ENCODE results near the gene RNASE8. TPM values are rescaled to one million over a fixed set of nuclear protein-coding genes. Genes with fewer than 3 reads are reported as not detected.

The RNASE8 gene
- total RNA-seq, 2 donors from 2014 or later = not detected

DNA sequence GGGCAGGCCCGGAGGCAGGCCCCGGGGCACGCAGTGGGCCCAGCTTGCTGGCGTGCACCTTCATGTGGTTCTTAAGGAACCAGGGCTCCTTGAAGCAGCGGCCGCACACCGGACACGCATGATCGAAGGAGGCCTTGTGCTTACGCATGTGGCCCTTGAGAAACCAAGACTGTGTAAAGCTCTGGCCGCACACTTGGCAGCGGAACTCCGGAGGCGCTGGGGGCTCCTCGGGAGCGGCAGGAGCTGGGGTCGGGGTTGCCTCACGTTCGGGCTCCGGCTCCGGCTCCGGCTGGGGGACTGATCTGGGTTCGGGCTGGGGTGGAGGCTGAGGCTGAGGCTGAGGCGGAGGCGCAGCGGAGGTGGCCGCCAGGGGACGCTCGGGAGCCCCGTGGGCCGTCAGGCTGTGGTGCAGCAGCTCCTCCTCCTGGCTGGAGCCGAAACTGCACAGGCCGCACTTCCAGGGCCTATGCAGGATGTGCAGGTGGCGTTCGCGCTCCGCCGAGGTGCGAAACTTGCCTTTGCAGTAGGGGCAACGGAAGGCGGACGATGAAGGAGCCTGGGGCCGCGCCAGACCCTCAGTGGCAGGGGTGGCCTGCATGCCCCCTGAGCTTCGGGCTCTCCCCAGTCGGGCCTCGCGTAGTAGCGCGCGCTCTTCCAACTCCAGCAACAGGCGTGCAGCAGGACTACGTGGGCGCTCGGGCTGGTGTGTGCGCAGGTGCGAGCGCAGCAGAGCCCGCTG lies 34.8 kb downstream of the RNASE8 start:
- TF ChIP-seq, protein P1, sequence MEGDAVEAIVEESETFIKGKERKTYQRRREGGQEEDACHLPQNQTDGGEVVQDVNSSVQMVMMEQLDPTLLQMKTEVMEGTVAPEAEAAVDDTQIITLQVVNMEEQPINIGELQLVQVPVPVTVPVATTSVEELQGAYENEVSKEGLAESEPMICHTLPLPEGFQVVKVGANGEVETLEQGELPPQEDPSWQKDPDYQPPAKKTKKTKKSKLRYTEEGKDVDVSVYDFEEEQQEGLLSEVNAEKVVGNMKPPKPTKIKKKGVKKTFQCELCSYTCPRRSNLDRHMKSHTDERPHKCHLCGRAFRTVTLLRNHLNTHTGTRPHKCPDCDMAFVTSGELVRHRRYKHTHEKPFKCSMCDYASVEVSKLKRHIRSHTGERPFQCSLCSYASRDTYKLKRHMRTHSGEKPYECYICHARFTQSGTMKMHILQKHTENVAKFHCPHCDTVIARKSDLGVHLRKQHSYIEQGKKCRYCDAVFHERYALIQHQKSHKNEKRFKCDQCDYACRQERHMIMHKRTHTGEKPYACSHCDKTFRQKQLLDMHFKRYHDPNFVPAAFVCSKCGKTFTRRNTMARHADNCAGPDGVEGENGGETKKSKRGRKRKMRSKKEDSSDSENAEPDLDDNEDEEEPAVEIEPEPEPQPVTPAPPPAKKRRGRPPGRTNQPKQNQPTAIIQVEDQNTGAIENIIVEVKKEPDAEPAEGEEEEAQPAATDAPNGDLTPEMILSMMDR (IDR thresholded peaks at IDR 0.05) = peak; percentile 100
- Histone ChIP-seq H3K27ac (no peak overlapping the region), H3K4me3 (no peak overlapping the region), H3K9me3 (no peaks in the 10 kb centered on the region), H3K36me3 (peaks cover 20% of the 10 kb centered on the region), H3K4me1 (ENCODE audit: control insufficient read depth in 1 of 2, low read depth in 2 of 2) (peaks cover 0 to 9% of the 10 kb centered on the region in 2 donors), H3K27me3 (replicated peaks; ENCODE audit: insufficient read depth) (no peaks in the 10 kb centered on the region)
- DNase-seq (ENCODE audit: low spot score) (no peak), ATAC-seq (ENCODE audit: insufficient number of reproducible peaks, low FRiP score, low read depth) (peak; percentile 18)

DNA sequence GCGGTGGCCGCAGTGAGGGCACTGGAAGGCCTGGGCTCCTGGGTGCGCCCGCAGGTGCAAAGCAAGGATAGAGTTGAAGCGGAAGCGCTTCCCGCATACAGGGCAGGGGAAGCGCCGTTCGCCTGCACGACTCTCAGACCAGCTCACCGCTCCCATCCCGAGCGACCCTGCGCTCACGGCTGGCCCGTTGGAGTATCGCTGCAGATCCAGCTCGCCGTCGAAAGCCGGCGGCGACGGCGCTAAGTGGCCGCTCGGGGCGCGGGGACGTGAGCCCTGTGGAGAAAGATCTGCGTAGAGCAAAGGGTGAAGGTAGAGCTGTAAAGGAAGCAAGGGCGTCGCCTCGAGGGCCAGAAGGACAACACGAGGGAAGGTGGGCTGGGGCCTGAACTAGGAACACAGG lies 35.4 kb downstream of the RNASE8 start:
- Histone ChIP-seq H3K4me1 (ENCODE audit: control insufficient read depth in 1 of 2, low read depth in 2 of 2) (peaks cover 0 to 12% of the 10 kb centered on the region in 2 donors), H3K36me3 (peaks cover 20% of the 10 kb centered on the region), H3K27me3 (replicated peaks; ENCODE audit: insufficient read depth) (no peaks in the 10 kb centered on the region), H3K9me3 (no peaks in the 10 kb centered on the region), H3K4me3 (no peak overlapping the region), H3K27ac (no peak overlapping the region)
- TF ChIP-seq, protein P1 (IDR thresholded peaks at IDR 0.05) = no peak
- ATAC-seq (ENCODE audit: insufficient number of reproducible peaks, low FRiP score, low read depth) (no peak), DNase-seq (ENCODE audit: low spot score) (no peak)

DNA sequence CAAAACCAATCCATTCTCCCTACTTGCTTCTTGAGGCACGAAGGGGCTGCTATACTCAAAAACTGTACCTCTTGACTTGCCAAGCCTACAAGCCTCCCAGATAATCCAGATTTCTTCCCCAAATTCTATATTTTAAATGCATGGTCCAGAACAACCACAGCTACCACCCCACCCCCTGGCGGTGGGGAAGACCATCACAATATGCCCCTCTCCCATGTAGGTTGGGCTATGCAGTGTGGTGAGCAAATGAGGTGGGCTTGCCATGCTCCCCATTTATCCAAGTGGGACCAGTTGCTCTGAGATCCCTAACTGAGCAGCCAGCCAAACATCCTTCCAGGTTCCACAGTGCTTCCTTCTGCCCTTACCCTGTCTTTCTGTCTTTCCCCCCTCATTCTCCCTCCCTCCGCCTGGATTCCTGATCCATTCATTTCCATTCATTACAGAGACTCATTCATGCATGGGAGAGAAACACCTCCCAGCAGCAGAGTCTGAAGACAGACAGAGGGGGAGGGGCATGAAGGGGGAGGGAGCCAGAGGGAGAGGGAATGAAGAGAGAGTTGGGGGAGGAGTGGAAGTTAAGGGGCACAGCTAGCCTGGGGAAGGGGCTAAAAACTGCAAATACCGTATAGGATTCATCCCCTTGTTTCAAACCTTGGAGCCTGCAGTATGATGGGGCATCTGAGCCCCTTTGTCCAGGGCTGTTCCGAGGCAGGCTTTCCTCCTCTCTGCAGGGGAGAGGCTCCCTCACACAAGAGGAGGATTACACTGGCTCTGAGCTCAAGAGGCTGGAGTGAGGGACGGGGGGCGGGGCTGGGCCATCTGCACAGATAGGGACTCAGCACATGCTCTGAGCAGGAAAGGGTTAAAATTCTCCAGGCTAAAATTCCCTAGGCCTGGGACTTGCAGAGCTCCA lies 36.4 kb downstream of the RNASE8 start:
- Histone ChIP-seq H3K27me3 (replicated peaks; ENCODE audit: insufficient read depth) (no peaks in the 10 kb centered on the region), H3K9me3 (no peaks in the 10 kb centered on the region), H3K4me3 (no peak overlapping the region), H3K4me1 (ENCODE audit: control insufficient read depth in 1 of 2, low read depth in 2 of 2) (peaks cover under 1 to 15% of the 10 kb centered on the region in 2 donors), H3K27ac (no peak overlapping the region), H3K36me3 (peaks cover 14% of the 10 kb centered on the region)
- ATAC-seq (ENCODE audit: insufficient number of reproducible peaks, low FRiP score, low read depth) (no peak), DNase-seq (ENCODE audit: low spot score) (no peak)
- TF ChIP-seq, protein P1 (IDR thresholded peaks at IDR 0.05) = no peak

DNA sequence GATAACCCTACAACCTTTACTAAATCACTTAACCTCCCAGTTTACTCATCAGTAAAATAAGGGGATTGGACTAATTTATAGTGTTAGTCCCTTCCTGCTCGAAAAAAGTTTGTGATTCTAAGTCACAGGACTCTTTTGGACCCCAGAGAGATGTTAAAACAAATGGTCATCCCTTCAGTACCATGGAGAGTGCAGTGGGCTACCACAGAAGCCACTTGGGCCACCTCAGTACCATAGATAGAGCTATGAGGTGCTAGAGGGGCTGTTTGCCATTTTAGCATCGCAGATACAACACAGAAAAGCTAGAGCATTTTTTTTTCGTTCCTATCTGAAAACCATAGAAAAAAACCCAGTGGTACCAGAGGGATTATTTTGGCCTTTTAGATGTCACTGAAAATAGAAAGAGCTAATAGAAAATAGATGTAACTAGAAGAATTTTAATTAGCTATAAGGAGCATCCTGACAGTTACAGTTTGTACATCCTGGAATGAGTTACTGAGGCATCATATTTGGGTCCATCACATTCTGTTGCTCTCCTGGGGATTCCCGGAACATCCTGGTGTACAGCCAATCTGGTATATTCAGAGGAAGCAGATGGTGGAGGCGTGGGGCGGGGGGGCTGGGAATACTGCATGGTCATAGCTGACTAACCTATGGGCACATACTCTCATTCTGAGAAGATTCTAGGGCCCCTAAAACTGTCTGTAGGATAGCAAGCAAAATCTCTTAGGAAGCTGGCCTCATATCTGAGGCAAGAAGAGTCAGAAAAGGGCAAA lies 38.0 kb downstream of the RNASE8 start:
- peaks cover 5 to 26% of the 10 kb centered on the region in 2 donors for H3K4me1 ChIP-seq (ENCODE audit: control insufficient read depth in 1 of 2, low read depth in 2 of 2)
- ATAC-seq (ENCODE audit: insufficient number of reproducible peaks, low FRiP score, low read depth) = no peak
- TF ChIP-seq, protein P1 (IDR thresholded peaks at IDR 0.05) = no peak

More for the DNA sequence above, 38.0 kb downstream of the RNASE8 start:
- peaks cover 9% of the 10 kb centered on the region for H3K36me3 ChIP-seq
- H3K27me3 ChIP-seq (replicated peaks; ENCODE audit: insufficient read depth) = no peaks in the 10 kb centered on the region
- no peak overlapping the region for H3K4me3 ChIP-seq
- no peak for DNase-seq (ENCODE audit: low spot score)
- peak overlapping the region in 1 of 2 donors; percentile 72 for H3K27ac ChIP-seq
- no peaks in the 10 kb centered on the region for H3K9me3 ChIP-seq
